GM23338 (cell line): ENCODE results near the gene COQ6. TPM values are rescaled to one million over a fixed set of nuclear protein-coding genes. Genes with fewer than 3 reads are reported as not detected.

Source experiments
- ATAC-seq: fragments of 200-7000 bp; cut with Tn5 transposase; 3 replicates; pipeline ENCODE4 v1.9.1; 2020
- DNase-seq: peaks from one replicate; pipeline ENCODE4 v3.0.0-alpha.2; 2015; ENCODE audit warnings: low spot score
- H2AFZ ChIP-seq: fragments of 200-600 bp; sonication (generic); 2 replicates; pipeline ENCODE4 v1.8.0; 2016; ENCODE audit warnings: antibody characterized with exemption, mild to moderate bottlenecking, moderate library complexity
- H3F3A ChIP-seq: fragments of 200-600 bp; sonication (generic); replicated peaks from 2 replicates; pipeline ENCODE4 v1.8.0; 2017; ENCODE audit warnings: antibody characterized with exemption, mixed run types, low read depth
- H3K27ac ChIP-seq: fragments of 200-600 bp; sonication (generic); 2 replicates; pipeline ENCODE4 v1.6.1; 2016; ENCODE audit warnings: low read depth
- H3K27me3 ChIP-seq: fragments of 200-600 bp; sonication (generic); 2 replicates; pipeline ENCODE4 v1.8.0; 2016; ENCODE audit warnings: mild to moderate bottlenecking, mixed run types, moderate library complexity; ENCODE audit not compliant: insufficient read depth
- H3K36me3 ChIP-seq: fragments of 200-600 bp; sonication (generic); 2 replicates; pipeline ENCODE4 v1.8.0; 2016; ENCODE audit warnings: mild to moderate bottlenecking; ENCODE audit not compliant: insufficient read depth
- H3K4me1 ChIP-seq: fragments of 200-600 bp; sonication (generic); 2 replicates; pipeline ENCODE4 v1.8.0; 2016; ENCODE audit warnings: mild to moderate bottlenecking, moderate library complexity; ENCODE audit not compliant: insufficient read depth
- H3K4me2 ChIP-seq: fragments of 200-600 bp; sonication (generic); 2 replicates; pipeline ENCODE4 v1.7.1; 2017; ENCODE audit warnings: mixed run types
- H3K4me3 ChIP-seq: fragments of 200-600 bp; sonication (generic); 2 replicates; pipeline ENCODE4 v1.6.1; 2016; ENCODE audit warnings: mixed run types
- H3K79me2 ChIP-seq: fragments of 200-600 bp; sonication (generic); replicated peaks from 2 replicates; pipeline ENCODE4 v1.8.0; 2017; ENCODE audit warnings: mild to moderate bottlenecking; ENCODE audit not compliant: insufficient read depth
- H3K9me2 ChIP-seq: fragments of 200-600 bp; sonication (generic); 2 replicates; pipeline ENCODE4 v1.8.0; 2017; ENCODE audit not compliant: insufficient read depth
- H4K20me1 ChIP-seq: fragments of 200-600 bp; sonication (generic); replicated peaks from 2 replicates; pipeline ENCODE4 v1.8.0; 2017; ENCODE audit warnings: mild to moderate bottlenecking; ENCODE audit not compliant: insufficient read depth
- H3K27ac Mint-ChIP-seq: 2 replicates; pipeline ENCODE4 v1.8.0; 2020; ENCODE audit warnings: inconsistent platforms, mild to moderate bottlenecking, moderate library complexity, mixed read lengths
- H3K27me3 Mint-ChIP-seq: 3 replicates; pipeline ENCODE4 v1.8.0; 2022; ENCODE audit warnings: low read depth, mild to moderate bottlenecking, moderate library complexity, mixed read lengths, inconsistent platforms; ENCODE audit not compliant: insufficient read depth, poor library complexity
- H3K36me3 Mint-ChIP-seq: 3 replicates; pipeline ENCODE4 v1.8.0; 2021; ENCODE audit warnings: low read depth, mild to moderate bottlenecking, inconsistent platforms, moderate library complexity, mixed read lengths
- H3K4me1 Mint-ChIP-seq: 3 replicates; pipeline ENCODE4 v1.8.0; 2020; ENCODE audit warnings: mild to moderate bottlenecking, inconsistent platforms, mixed read lengths
- H3K4me3 Mint-ChIP-seq: 3 replicates; pipeline ENCODE4 v1.8.0; 2021; ENCODE audit warnings: moderate library complexity, mild to moderate bottlenecking, inconsistent platforms, mixed read lengths
- H3K9me3 Mint-ChIP-seq: 3 replicates; pipeline ENCODE4 v1.8.0; 2020; ENCODE audit warnings: moderate library complexity, mild to moderate bottlenecking, inconsistent platforms, mixed read lengths
- ETS1 ChIP-seq: IDR thresholded peaks from 2 replicates; pipeline ENCODE4 v1.6.1; 2016; ENCODE audit warnings: antibody characterized with exemption
- JUNB ChIP-seq: IDR thresholded peaks from one replicate; pipeline ENCODE4 v1.6.1; 2016; ENCODE audit warnings: antibody characterized with exemption; ENCODE audit not compliant: unreplicated experiment
- ZNF114 ChIP-seq: fragments of 250-450 bp; sonication (Bioruptor Pico); IDR thresholded peaks from 2 replicates; pipeline ENCODE4 v1.5.0; 2020; ENCODE audit warnings: mild to moderate bottlenecking, moderate library complexity
- ZNF331 ChIP-seq: fragments of 250-450 bp; sonication (Bioruptor Pico); IDR thresholded peaks from 2 replicates; pipeline ENCODE4 v1.5.0; 2020; ENCODE audit warnings: low read depth, mild to moderate bottlenecking, moderate library complexity
- polyA plus RNA-seq: library from polyadenylated mRNA; unstranded; fragments of >200 nt; fragmentation: Nextera tagmentation; extraction: Ambion mirVana; gene quantifications from 2 replicates; pipeline ENCODE4 v1.2.1, GENCODE V29; 2016
- total RNA-seq: library from RNA; depleted of rRNA; stranded (reverse); fragments of >200 nt; shearing (Covaris generic); gene quantifications from 2 replicates; pipeline ENCODE4 v1.2.3, GENCODE V29; 2014
- TF ChIP-seq, protein P1 (sequence below): fragments of 250-450 bp; sonication (Bioruptor Pico); IDR thresholded peaks from 2 replicates; pipeline ENCODE4 v1.5.0; 2020; ENCODE audit warnings: mild to moderate bottlenecking, moderate library complexity
- TF ChIP-seq, protein P2 (sequence below), 2 experiments: fragments of 200-600 bp in 1 of 2; sonication (generic) in 1 of 2; conservative IDR thresholded peaks; 2 replicates each; pipeline versions ENCODE4 v1.5.1 to v1.6.1; 2016 to 2017; ENCODE audit warnings: antibody characterized with exemption in 2 of 2, low read depth in 2 of 2, mild to moderate bottlenecking in 2 of 2, moderate library complexity in 1 of 2

Gene COQ6
- total and polyA plus RNA-seq, 2 experiments from 2014 or later, result 6.8 to 13.8 TPM

- TF ChIP-seq, protein P1, sequence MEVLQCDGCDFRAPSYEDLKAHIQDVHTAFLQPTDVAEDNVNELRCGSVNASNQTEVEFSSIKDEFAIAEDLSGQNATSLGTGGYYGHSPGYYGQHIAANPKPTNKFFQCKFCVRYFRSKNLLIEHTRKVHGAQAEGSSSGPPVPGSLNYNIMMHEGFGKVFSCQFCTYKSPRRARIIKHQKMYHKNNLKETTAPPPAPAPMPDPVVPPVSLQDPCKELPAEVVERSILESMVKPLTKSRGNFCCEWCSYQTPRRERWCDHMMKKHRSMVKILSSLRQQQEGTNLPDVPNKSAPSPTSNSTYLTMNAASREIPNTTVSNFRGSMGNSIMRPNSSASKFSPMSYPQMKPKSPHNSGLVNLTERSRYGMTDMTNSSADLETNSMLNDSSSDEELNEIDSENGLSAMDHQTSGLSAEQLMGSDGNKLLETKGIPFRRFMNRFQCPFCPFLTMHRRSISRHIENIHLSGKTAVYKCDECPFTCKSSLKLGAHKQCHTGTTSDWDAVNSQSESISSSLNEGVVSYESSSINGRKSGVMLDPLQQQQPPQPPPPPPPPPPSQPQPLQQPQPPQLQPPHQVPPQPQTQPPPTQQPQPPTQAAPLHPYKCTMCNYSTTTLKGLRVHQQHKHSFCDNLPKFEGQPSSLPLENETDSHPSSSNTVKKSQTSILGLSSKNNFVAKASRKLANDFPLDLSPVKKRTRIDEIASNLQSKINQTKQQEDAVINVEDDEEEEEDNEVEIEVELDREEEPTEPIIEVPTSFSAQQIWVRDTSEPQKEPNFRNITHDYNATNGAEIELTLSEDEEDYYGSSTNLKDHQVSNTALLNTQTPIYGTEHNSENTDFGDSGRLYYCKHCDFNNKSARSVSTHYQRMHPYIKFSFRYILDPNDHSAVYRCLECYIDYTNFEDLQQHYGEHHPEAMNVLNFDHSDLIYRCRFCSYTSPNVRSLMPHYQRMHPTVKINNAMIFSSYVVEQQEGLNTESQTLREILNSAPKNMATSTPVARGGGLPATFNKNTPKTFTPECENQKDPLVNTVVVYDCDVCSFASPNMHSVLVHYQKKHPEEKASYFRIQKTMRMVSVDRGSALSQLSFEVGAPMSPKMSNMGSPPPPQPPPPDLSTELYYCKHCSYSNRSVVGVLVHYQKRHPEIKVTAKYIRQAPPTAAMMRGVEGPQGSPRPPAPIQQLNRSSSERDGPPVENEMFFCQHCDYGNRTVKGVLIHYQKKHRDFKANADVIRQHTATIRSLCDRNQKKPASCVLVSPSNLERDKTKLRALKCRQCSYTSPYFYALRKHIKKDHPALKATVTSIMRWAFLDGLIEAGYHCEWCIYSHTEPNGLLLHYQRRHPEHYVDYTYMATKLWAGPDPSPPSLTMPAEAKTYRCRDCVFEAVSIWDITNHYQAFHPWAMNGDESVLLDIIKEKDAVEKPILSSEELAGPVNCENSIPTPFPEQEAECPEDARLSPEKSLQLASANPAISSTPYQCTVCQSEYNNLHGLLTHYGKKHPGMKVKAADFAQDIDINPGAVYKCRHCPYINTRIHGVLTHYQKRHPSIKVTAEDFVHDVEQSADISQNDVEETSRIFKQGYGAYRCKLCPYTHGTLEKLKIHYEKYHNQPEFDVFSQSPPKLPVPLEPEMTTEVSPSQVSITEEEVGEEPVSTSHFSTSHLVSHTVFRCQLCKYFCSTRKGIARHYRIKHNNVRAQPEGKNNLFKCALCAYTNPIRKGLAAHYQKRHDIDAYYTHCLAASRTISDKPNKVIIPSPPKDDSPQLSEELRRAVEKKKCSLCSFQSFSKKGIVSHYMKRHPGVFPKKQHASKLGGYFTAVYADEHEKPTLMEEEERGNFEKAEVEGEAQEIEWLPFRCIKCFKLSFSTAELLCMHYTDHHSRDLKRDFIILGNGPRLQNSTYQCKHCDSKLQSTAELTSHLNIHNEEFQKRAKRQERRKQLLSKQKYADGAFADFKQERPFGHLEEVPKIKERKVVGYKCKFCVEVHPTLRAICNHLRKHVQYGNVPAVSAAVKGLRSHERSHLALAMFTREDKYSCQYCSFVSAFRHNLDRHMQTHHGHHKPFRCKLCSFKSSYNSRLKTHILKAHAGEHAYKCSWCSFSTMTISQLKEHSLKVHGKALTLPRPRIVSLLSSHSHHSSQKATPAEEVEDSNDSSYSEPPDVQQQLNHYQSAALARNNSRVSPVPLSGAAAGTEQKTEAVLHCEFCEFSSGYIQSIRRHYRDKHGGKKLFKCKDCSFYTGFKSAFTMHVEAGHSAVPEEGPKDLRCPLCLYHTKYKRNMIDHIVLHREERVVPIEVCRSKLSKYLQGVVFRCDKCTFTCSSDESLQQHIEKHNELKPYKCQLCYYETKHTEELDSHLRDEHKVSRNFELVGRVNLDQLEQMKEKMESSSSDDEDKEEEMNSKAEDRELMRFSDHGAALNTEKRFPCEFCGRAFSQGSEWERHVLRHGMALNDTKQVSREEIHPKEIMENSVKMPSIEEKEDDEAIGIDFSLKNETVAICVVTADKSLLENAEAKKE (CRISPR knock-in tag), result no peak
- TF ChIP-seq ZNF331 (CRISPR knock-in tag) (no peak), JUNB (no peak)
These were observed 5.6 kb downstream of the COQ6 start (continued) for GRCh38 chr14:73955674-73956073.

DNA sequence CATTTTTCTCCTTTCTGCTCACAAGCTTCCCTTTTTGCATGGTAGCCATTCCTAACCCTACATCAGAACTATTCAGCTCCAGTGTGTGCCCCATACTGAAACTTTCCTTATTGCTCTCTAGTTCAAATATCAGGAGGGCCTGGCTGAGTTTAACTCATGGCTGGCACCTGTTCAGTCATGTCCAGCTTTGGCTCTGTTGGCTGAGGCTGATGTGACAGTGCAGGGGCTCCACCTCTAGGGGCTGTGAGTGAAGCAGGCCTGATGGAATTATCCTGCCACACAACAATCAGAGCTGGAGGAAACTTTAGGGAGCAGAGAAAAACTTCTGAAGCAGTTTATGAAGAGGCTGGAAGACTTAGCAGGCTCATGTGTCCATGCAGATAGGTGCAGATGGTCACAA is 8.5 kb downstream of the COQ6 start:
- Mint-ChIP-seq H3K4me3 (no peak overlapping the region), H3K36me3 (peaks cover 35% of the 10 kb centered on the region), H3K4me1 (no peaks in the 10 kb centered on the region), H3K27ac (no peak overlapping the region), H3K9me3 (no peaks in the 10 kb centered on the region), H3K27me3 (no peaks in the 10 kb centered on the region)
- Histone ChIP-seq H3K36me3 (no peaks in the 10 kb centered on the region), H3K79me2 (no peaks in the 10 kb centered on the region), H3K4me3 (no peak overlapping the region), H3K9me2 (no peaks in the 10 kb centered on the region), H3K4me1 (no peaks in the 10 kb centered on the region), H3K27ac (no peak overlapping the region), H3K4me2 (no peak overlapping the region), H4K20me1 (no peaks in the 10 kb centered on the region; the same call in 1 of the 2 replicates), H3F3A (no peaks in the 10 kb centered on the region), H3K27me3 (no peaks in the 10 kb centered on the region), H2AFZ (no peak overlapping the region)
- ATAC-seq, result no peak
- TF ChIP-seq JUNB, result no peak
- TF ChIP-seq, protein P1 (CRISPR knock-in tag), result no peak
- TF ChIP-seq, protein P2, sequence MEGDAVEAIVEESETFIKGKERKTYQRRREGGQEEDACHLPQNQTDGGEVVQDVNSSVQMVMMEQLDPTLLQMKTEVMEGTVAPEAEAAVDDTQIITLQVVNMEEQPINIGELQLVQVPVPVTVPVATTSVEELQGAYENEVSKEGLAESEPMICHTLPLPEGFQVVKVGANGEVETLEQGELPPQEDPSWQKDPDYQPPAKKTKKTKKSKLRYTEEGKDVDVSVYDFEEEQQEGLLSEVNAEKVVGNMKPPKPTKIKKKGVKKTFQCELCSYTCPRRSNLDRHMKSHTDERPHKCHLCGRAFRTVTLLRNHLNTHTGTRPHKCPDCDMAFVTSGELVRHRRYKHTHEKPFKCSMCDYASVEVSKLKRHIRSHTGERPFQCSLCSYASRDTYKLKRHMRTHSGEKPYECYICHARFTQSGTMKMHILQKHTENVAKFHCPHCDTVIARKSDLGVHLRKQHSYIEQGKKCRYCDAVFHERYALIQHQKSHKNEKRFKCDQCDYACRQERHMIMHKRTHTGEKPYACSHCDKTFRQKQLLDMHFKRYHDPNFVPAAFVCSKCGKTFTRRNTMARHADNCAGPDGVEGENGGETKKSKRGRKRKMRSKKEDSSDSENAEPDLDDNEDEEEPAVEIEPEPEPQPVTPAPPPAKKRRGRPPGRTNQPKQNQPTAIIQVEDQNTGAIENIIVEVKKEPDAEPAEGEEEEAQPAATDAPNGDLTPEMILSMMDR (conservative IDR thresholded peaks at IDR 0.05; ENCODE audit: low read depth in 2 of 2), result peak in 1 of 2 experiments; percentile 26; a peak in 1 of 4 replicates
- TF ChIP-seq ZNF114, result no peak
- no peak for TF ChIP-seq ETS1
- no peak for DNase-seq
